ENCODE data around the gene MYL4.
"Not testable (repeated sequence)": the region's sequence is repeated elsewhere in the genome, so short reads cannot be mapped to it uniquely, and the experiment has no call there.

The MYL4 gene

DNA sequence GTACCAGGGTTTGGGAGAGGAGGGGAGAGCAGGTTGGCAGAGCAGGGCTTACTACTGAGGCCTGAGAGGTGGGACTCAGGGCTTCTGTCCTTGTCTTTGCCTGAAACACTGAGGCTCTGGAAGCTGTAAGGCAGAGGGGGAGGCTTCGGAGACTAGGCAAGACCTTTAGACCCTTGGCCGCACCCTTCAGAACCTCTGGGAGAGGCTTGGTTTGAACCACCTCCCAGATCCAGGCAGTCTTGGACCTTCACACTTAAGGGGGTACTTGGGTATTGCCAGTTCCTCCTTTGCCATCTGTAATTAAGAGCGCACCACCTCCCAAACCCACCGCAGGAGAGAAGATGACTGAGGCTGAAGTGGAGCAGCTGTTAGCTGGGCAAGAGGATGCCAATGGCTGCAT, 12.9 kb downstream of the MYL4 start:
- no peak for DNase-seq

GRCh38 chr17:47223007-47223406, 13.9 kb downstream of the MYL4 start:
- DNase-seq: no peak

DNA sequence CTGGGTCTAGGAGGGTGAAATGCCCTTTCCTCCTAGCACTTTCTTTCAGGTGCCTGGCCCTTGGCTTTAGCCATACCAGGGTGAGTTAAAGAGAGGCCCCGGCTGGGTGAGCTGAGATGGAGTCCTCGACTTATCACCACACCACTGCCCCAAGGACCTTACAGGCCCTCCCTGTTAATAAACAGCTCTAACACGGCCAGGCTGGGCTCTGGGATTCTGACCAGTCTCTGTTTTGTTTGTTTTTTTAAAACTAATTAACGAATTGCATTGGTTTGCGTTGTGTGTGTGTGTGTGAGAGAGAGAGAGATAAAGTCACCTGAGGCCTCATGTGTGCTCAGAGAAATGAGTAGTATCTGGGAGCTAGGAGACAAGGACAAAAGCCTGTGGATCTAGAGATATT, 14.3 kb downstream of the MYL4 start:
- DNase-seq: no peak

- DNase-seq: not testable (repeated sequence)
Observed at GRCh38 chr17:47224077-47224476, 14.9 kb downstream of the MYL4 start.

DNA sequence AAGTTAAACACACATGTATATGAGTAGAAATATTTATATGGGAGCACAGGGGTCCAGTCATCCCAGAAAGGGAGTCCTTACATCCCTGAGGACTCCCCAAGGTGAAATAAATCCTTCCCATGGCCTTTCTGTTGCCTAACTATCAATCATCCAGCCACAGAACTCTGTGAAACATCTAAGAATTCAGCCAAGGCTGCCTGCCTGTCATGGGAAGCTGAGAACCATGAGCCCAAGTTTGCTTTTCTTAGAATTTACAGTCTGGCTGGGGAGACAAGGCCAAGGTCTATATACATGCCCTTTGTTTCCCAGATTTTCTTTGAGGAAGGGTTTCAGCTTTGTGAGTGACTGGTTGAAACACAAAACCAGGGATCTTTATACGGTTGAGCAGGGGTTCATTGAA, 15.8 kb downstream of the MYL4 start:
- DNase-seq: no peak

GRCh38 chr17:47225436-47225858, 16.3 kb downstream of the MYL4 start:
- DNase-seq: no peak

- DNase-seq: no peak
Observed at GRCh38 chr17:47225911-47226688, 17.0 kb downstream of the MYL4 start.

- no peak for DNase-seq
Observed at GRCh38 chr17:47227862-47228261, 18.7 kb downstream of the MYL4 start.

- peak; percentile 74 to 78 for DNase-seq
Observed at GRCh38 chr17:47229535-47230443, 20.6 kb downstream of the MYL4 start.

- no peak for DNase-seq
Observed at GRCh38 chr17:47230864-47231263, 21.7 kb downstream of the MYL4 start.

DNA sequence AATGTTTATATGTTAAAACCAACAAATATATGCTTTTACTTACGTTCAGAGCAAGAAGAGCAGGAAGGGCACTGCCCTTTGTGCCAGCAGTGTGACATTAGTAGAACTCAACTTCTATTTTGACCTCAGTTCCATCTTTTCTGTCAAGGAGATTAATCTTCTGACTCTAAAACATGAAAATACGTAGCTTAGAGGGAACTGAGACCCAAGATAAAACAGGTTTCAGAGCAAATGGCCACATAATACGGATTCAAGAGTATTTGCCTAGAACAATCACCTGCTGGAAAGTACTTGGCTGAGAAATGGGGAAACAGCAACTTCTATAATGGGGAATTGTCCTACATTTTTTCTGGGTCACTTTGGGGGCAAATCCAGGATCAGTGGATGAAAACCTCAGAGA, 22.2 kb downstream of the MYL4 start:
- no peak for DNase-seq

DNA sequence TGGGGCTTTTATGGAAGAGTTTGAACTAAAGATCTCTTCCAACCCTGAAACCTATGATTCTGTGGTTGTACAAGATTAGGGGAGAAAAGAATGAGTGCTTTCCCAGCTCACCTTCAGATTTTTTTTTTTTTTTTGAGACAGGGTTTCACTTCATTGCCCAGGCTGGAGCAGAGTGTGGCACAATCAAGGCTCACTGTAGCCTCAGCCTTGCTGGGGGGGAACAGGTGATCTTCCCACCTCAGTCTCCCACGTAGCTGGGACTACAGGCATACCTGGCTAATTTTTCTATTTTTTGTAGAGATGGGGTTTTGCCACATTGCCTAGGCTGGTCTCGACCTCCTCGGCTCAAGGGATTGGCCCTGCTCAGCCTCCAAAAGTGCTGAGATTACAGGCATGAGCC, 22.7 kb downstream of the MYL4 start:
- DNase-seq: no peak

DNA sequence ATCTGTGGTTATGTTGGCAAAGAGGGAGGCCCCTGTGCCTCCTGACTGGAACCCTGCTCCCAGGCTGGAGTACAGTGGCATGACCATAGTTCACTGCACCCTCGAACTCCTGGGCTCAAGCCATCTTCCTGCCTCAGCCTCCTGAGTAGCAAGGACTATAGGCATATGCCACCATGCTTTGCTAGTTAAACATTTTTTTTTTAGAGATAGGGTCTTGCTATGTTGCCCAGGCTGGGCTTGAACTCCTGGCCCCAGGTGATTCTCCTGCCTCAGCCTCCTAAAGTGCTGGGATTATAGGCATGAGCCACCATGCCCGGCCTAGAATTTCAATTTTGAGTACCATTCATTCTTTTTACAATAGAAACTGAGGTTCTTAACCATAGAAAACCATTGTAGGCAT, 23.3 kb downstream of the MYL4 start:
- no peak for DNase-seq

DNA sequence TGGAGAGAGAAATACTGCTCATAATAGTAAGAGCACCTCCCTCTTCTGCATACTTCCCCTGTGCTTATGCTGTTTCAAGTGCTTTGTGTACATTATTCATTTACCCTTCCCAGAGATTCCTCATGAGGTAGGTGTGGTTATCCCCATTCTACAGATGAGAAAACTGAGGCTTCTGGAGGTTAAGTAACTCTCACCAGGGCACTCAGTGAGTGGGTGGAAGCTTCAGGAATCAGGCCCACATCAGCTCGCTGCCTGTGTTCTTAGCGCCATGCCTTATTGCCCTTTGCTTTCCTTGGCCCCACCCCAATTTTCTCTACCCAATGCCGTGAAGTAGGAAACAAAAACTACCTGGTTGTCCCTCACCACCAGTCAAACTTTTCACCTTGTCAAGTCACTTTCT, 26.4 kb downstream of the MYL4 start:
- no peak for DNase-seq

DNA sequence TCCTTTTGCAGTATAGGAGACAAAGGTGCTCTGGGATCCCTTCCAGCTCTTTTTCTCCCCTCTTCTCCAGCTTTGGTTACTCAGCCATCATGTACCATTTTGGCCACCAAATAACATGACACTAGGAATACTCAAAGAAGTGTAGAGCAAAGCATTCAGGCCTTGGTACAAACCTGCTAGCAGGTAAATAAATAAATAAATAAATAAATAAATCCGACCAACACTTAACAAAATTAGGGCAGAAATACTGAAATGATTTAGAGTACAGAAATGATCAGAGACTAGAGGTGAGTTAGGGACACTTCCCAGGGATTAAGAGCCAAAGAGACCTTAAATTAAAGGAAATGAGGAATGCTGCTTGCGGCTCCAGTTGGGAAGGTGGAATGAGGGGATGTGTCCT, 26.8 kb downstream of the MYL4 start:
- no peak for DNase-seq

DNA sequence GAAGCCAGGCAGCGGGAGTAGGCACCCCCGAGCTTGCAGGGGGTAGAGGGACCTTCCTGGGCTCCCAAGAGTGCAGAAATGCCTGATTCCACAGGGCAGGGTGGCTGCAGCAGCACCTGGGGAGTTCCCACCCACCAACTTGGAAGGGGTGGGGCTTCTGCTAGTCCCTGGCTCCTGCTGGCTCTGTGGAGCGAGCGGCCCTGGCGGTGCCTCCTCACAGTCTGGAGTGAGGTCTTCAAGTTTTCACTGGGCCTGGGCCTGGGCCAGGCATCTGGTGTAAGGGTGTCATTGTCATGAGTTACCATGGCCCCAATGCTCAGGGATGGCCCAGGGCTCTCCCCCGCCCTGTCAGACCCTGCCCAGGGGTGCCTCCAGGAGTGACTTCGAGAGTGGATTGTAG, 28.7 kb downstream of the MYL4 start:
- DNase-seq: no peak

DNA sequence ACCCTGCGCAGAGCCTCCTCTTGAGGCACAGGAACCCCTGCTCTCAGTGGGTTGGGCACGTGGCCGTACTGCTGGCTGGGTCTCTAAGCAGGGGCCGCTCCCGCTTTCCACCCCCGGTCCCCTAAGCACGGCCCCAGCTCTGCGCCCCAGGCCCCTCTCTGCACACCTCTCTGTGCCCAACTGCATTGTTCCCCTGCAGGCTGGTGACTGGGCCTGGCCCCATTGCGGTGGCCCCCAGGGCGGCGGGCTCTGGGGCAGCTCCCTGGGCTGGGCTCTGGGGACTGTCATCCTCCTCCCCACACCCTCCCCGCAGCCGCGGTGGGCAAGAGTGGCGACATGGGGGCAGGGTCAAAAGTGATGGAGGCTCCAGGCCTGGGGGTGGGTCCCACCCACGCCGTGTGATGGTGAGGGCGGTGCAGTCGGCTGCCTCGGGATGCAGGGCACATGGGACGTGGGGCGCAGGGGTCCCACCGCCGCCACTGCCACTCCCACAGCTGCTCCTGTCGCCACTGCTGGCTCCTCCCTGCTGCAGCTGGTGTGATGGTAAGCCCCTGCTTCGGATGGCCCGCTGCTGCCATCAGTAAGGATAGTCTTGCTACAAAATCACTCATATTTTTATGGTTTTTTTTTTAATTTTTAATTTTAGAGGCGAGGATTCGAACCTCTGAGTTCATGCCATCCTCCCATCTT, 29.3 kb downstream of the MYL4 start:
- DNase-seq: no peak

- no peak for DNase-seq
Observed at GRCh38 chr17:47239619-47239966, 30.4 kb downstream of the MYL4 start.

DNA sequence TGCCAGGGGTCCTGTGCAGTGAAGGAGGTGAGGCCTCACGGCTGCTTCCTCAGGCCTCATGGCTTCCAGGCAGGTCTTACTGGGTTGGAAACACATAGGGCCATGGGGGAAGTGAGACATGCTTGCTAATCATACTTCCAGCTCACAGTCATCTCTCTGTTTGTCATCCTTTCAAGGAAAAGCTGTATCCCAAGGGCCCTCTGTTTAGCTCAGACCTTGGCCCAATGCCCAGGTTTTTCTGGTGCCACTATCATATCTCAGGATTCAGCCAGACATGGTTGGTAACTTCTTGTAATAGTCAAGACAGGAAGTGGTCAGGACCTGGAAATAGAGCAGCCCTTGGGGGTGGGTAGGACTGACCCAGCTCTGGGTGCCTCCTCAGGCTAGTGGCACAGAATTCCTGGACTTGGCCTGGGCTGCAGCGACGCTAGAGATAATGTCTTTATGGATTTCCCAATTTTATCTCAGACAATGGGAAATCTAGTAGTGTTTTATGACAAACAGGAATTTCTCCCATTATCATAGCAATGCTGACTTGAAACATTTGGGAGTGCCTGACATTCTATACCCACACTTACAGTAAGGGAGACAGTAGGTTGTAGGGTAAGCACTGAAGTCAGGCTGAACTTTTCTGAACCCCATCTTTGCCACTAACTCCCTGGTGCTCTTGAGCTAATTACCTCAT, 31.0 kb downstream of the MYL4 start:
- DNase-seq: no peak

- DNase-seq: no peak
Observed at GRCh38 chr17:47240806-47241205, 31.7 kb downstream of the MYL4 start.

DNA sequence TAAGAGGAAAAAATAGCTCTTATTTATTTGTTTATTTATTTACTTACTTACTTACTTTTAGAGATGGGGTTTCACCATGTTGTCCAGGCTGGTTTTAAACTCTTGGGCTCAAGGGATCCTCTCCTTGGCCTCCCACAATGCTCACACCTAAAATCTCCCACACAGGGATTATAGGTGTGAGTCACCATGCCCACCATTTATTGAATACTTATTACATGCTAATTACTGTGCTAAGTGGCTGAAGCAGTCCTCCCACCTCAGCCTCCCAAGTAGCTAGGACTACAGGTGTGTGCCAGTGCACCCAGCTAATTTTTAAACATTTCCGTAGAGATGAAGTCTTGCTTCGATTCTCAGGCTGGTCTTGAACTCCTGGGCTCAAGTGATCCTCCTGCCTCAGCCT, 33.5 kb downstream of the MYL4 start:
- no peak for DNase-seq

- no peak for DNase-seq
Observed at GRCh38 chr17:47243737-47244598, 34.8 kb downstream of the MYL4 start.
